ENCODE measurements around the gene OR2A12.
"Not testable (repeated sequence)": the region's sequence is repeated elsewhere in the genome, so short reads cannot be mapped to it uniquely, and the experiment has no call there.

The OR2A12 gene

DNA sequence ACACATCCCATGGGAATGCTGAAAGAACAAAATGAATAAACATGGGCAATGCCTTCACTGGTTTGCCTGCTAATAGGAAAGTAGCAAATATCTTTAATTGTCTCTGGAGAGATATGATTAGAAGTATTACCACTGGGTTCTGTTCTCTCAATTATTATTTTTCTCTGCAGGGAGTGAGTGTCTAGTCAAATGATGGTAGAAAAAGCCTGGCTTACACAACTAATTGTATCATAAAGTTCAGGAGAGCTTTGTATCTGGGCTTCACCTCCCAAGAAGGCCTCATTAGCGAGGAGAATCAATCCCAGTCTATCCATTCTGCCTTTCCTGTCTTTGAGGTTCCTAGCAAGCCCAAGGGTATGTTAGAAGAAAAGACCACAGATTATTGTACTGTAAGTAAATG, 36.8 kb downstream of the OR2A12 start, which contains the start of gene OR2A14:
Gene OR2A14 (plus strand): TSS at position 301 of the 400 bp plus-strand sequence. CDS start 5,937 bp downstream, outside the sequence.
- DNase-seq (ENCODE audit: low read depth): no peak

DNA sequence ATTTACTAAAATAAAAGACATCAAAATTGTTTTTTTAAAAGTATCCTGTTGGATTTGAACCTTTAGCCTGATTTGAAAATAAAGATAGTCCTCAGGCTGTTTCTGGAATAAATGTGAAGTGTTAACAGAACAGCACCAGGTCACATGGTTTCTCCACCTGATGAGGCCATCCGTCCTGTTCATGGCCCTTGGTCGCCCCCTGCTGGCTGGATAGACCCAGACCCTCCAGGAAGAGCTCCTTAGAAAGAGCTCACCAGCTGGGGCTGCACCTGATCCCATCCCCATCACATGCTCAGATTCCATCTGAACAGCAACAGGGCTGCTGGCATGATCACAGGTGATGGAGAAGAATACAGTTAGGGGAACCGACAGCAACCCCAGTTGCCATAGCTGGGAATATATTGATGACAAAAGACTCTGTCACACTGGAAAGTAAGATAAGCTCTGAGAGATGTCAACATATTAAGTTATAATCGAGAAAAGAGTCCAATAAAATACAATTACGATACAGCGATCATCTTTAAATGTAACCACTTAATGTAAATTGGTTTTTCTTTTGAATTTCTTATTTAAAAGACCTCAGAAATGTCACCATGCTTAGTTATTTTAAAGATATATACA, 41.7 kb downstream of the OR2A12 start:
- peak; percentile 81 for DNase-seq (ENCODE audit: low read depth)

DNA sequence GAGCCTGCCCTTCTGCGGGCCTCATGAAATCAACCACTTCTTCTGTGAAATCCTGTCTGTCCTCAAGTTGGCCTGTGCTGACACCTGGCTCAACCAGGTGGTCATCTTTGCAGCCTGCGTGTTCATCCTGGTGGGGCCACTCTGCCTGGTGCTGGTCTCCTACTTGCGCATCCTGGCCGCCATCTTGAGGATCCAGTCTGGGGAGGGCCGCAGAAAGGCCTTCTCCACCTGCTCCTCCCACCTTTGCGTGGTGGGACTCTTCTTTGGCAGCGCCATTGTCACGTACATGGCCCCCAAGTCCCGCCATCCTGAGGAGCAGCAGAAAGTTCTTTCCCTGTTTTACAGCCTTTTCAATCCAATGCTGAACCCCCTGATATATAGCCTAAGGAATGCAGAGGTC, 43.5 kb downstream of the OR2A12 start:
- DNase-seq (ENCODE audit: low read depth): not testable (repeated sequence)

DNA sequence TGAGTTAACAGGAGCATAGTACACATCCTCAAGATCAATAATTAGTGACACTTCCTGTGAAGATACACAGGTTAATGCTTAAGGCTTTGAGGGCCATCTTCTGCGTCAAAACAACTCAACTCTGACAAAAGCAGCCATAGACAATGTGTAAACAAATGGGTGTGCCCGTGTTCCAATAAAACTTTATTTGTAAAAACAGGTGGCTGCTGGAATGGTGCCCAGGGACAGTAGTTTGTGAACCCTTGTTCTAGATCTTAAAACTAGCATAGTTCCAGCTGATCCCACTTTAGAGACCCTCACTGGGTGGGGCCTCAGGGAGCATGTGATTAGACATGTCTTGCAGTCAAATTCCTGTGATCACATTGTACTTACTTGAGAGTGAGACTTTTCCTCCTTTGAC, 44.7 kb downstream of the OR2A12 start:
- no peak for DNase-seq (ENCODE audit: low read depth)

DNA sequence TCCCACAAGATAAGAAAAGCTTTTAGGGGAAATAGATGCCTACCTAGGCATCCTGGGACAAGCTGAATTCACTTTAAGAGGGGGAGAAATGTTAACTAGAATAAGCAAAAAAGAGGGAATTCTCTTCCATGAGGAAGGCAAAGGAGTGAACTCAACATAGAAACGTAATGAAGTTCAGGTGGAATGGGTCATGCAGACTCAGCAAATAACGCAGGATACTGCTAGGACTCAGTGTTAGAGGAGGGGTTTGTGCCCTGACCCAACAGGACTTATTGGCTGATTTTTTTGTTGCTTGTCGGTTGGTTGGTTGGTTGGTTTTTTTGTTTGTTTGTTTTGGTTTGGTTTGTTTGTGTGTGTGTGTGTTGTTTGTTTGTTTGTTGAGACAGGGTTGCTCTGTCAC, 46.2 kb downstream of the OR2A12 start:
- no peak for DNase-seq (ENCODE audit: low read depth)

DNA sequence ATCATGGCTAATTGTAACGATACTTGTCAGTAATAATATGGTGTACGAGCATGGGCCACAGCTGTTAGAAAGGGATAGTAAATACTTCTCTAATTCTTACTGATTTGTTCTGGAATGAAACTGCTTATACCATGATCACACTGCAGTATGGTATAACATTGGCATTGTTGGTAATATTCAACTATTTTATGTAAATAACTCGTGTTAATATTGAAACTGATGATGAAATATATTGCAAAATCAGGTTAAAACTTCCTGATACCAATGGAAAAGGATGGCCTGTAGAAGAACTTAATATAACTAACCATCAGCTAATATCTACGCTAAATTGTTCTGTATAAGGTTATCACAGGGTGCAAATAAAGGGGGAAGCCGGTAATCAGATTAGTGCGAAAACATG, 47.2 kb downstream of the OR2A12 start:
- DNase-seq (ENCODE audit: low read depth): no peak

DNA sequence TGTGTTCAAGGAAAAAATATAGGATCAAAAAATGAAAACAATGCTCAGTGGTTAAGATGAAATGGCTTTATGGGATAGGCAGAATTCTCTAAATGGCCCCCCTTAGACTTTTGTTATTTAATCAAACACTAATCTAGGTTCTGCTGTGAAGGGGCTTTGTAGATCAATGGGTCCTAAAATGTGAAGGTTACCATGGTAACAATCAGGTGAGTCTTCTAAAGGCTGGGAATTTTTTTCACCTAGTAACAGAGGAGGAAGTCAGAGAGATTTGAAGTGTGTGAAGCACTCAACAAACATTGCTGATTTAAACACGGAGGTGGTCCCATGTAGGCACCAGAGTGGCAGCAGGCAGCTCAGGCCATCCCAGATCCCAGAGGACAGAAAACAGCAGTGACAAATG, 48.0 kb downstream of the OR2A12 start:
- DNase-seq (ENCODE audit: low read depth): no peak

DNA sequence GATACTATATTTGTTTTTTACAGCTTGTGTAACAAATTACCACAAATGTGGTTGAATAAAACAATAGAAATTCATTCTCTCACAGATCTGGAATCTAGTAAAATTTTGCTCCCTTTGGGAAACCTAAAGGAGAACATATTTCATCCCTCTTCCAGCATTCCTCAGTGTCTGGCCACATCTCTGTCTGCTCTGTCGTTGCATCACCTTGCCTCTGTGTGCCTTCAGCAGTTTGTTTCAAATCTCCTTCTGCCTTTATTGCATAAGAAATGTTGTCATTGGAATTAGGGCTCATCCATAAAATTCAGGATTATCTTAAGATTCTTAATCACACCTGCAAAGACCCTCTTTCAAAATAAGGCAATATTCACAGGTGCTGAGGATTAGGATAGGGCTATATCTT, 51.4 kb downstream of the OR2A12 start:
- DNase-seq (ENCODE audit: low read depth): no peak

DNA sequence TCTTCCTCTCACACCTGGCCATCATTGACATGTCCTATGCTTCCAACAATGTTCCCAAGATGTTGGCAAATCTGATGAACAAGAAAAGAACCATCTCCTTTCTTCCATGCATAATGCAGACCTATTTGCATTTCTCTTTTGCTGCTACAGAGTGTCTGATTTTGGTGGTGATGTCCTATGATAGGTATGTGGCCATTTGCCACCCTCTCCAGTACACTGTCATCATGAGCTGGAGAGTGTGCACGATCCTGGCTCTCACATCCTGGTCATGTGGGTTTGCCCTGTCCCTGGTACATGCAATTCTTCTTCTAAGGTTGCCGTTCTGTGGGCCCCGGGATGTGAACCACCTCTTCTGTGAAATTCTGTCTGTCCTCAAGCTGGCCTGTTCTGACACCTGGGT, 56.1 kb downstream of the OR2A12 start:
- no peak for DNase-seq (ENCODE audit: low read depth)

DNA sequence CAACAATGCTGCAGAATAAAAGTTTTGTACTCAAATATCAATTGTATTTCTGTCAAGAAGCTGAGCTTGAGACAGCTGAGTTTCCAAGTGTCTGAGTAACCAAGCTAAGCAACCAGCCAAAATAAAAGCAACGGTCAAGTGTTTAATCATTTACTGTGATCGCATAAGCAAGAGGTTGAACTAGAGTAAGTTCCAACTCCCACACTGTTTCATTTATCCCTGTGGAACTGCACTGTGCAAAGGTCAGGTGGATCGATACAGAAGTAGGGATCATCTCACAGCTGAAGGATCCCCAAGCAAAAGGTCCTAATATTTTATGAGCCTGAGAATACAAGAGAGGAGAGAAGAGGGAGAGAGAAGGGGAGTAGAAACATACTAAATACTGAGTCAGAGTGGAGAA, 58.3 kb downstream of the OR2A12 start:
- DNase-seq (ENCODE audit: low read depth): no peak

DNA sequence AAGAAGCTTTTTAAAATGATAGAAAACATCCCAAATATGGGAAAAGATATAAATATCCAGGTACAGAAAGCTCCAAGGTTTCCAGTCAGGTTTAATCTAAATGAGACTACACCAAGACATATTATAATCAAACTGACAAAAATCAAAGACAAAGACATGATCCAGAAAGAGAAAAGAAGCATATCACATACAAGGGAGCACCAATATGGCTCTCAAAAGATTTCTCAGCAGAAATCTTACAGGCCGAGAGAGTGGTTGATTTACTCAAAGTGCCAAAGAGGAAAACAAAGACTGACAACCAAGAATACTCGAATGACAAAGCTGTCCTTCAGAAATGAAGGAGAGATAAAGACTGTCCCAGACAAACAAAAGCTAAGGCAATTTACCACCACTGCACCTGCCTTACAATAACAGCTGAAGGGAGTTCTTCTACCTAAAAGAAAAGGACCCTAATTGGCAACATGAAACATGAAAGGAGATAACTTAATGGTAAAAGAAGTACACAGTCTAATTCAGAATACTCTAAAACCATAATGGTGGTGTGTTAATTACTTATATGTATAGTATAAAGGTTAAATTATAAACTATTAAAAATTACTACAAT, 62.2 kb downstream of the OR2A12 start:
- DNase-seq (ENCODE audit: low read depth): no peak

Measured in stimulated activated CD8-positive, alpha-beta memory T cell treated with anti-CD3 and anti-CD28 coated beads, Interleukin-15, amount 100 ng/mL, for 24 hours (primary cell).